ENCODE measurements around the gene TNFSF10.

The TNFSF10 gene

GRCh38 chr3:172518929-172519640, 4.1 kb downstream of the TNFSF10 start:
- no peak for TF ChIP-seq CTCF (IDR thresholded peaks at IDR 0.05)
- H3K36me3 Mint-ChIP-seq (ENCODE audit: low read depth), result no peaks in the 10 kb centered on the region
- no peak overlapping the region for H3K4me3 Mint-ChIP-seq
- H3K27ac Mint-ChIP-seq, result no peak overlapping the region
- H3K27me3 Mint-ChIP-seq (ENCODE audit: low read depth, poor library complexity), result peaks cover 4% of the 10 kb centered on the region
- H3K4me1 Mint-ChIP-seq, result peaks cover 21% of the 10 kb centered on the region
- no peak for DNase-seq
- H3K9me3 Mint-ChIP-seq, result no peaks in the 10 kb centered on the region

GRCh38 chr3:172517859-172518466, 5.3 kb downstream of the TNFSF10 start:
- H3K4me1 Mint-ChIP-seq, result peaks cover 10% of the 10 kb centered on the region
- no peaks in the 10 kb centered on the region for H3K9me3 Mint-ChIP-seq
- DNase-seq, result no peak
- no peak overlapping the region for H3K4me3 Mint-ChIP-seq
- peaks cover 7% of the 10 kb centered on the region for H3K27me3 Mint-ChIP-seq (ENCODE audit: low read depth, poor library complexity)
- H3K36me3 Mint-ChIP-seq (ENCODE audit: low read depth), result no peaks in the 10 kb centered on the region
- no peak overlapping the region for H3K27ac Mint-ChIP-seq
- no peak for TF ChIP-seq CTCF (IDR thresholded peaks at IDR 0.05)

GRCh38 chr3:172516318-172517214, 6.7 kb downstream of the TNFSF10 start:
- H3K27ac Mint-ChIP-seq, result no peak overlapping the region
- no peaks in the 10 kb centered on the region for H3K36me3 Mint-ChIP-seq (ENCODE audit: low read depth)
- peaks cover 13% of the 10 kb centered on the region for H3K27me3 Mint-ChIP-seq (ENCODE audit: low read depth, poor library complexity)
- H3K9me3 Mint-ChIP-seq, result no peaks in the 10 kb centered on the region
- no peak for DNase-seq
- no peak overlapping the region for H3K4me3 Mint-ChIP-seq
- TF ChIP-seq CTCF (IDR thresholded peaks at IDR 0.05), result no peak
- peaks cover 9% of the 10 kb centered on the region for H3K4me1 Mint-ChIP-seq

GRCh38 chr3:172515130-172515918, 7.9 kb downstream of the TNFSF10 start:
- Mint-ChIP-seq H3K4me3 (no peak overlapping the region), H3K27me3 (ENCODE audit: low read depth, poor library complexity) (peaks cover 18% of the 10 kb centered on the region), H3K9me3 (no peaks in the 10 kb centered on the region), H3K36me3 (ENCODE audit: low read depth) (no peaks in the 10 kb centered on the region), H3K4me1 (peaks cover 9% of the 10 kb centered on the region), H3K27ac (no peak overlapping the region)
- no peak for DNase-seq
- no peak for TF ChIP-seq CTCF (IDR thresholded peaks at IDR 0.05)

- TF ChIP-seq CTCF (IDR thresholded peaks at IDR 0.05), result no peak
- no peak overlapping the region for H3K27ac Mint-ChIP-seq
- no peaks in the 10 kb centered on the region for H3K36me3 Mint-ChIP-seq (ENCODE audit: low read depth)
- no peak for DNase-seq
- H3K4me1 Mint-ChIP-seq, result peaks cover 9% of the 10 kb centered on the region
- peaks cover 18% of the 10 kb centered on the region for H3K27me3 Mint-ChIP-seq (ENCODE audit: low read depth, poor library complexity)
- H3K9me3 Mint-ChIP-seq, result no peaks in the 10 kb centered on the region
- no peak overlapping the region for H3K4me3 Mint-ChIP-seq
Observed at GRCh38 chr3:172514678-172515077, 8.6 kb downstream of the TNFSF10 start.
